Fibroblast of lung (primary cell): Measurements from ENCODE around the gene HMG20A. TPM values are rescaled to one million over a fixed set of nuclear protein-coding genes. Genes with fewer than 3 reads are reported as not detected.

ENCODE experiments used
- DNase-seq, 2 donors: peaks; one replicate each; pipeline versions ENCODE4 v3.0.0 to v3.0.0-alpha.2; 2010; ENCODE audit warnings: low read depth in 2 of 2
- H2AFZ ChIP-seq: 2 replicates; pipeline ENCODE4 v1.5.1; 2012; ENCODE audit warnings: low read length, control low read depth, inconsistent platforms
- H3K27ac ChIP-seq: 2 replicates; pipeline ENCODE4 v1.5.1; 2011; ENCODE audit warnings: low read length, control low read depth; ENCODE audit not compliant: insufficient read depth
- H3K27me3 ChIP-seq: 2 replicates; pipeline ENCODE4 v1.5.1; 2011; ENCODE audit warnings: mild to moderate bottlenecking, low read length; ENCODE audit not compliant: control insufficient read depth, insufficient read depth
- H3K36me3 ChIP-seq: 2 replicates; pipeline ENCODE4 v1.5.1; 2011; ENCODE audit warnings: low read length; ENCODE audit not compliant: control insufficient read depth, insufficient read depth
- H3K4me1 ChIP-seq: 2 replicates; pipeline ENCODE4 v1.5.1; 2011; ENCODE audit warnings: low read length; ENCODE audit not compliant: control insufficient read depth, insufficient read depth; ENCODE audit errors: extremely low read depth
- H3K4me2 ChIP-seq: 2 replicates; pipeline ENCODE4 v1.5.1; 2011; ENCODE audit warnings: low read length, control low read depth; ENCODE audit not compliant: insufficient read depth; ENCODE audit errors: extremely low read depth
- H3K4me3 ChIP-seq, 4 experiments: fragments of 200-600 bp in 1 of 4; sonication (generic) in 1 of 4; replicated peaks in 1 of 4; 2 replicates each; pipeline ENCODE4 v1.5.1; 2011 to 2016; ENCODE audit warnings: low read length in 4 of 4, low read depth in 3 of 4, mild to moderate bottlenecking in 3 of 4, control low read depth in 2 of 4, inconsistent platforms in 1 of 4, mixed read lengths in 1 of 4; ENCODE audit not compliant: insufficient read depth in 1 of 4; ENCODE audit errors: control extremely low read depth in 1 of 4
- H3K79me2 ChIP-seq: 2 replicates; pipeline ENCODE4 v1.5.1; 2012; ENCODE audit warnings: mild to moderate bottlenecking, low read length, inconsistent platforms; ENCODE audit not compliant: control insufficient read depth, insufficient read depth
- H3K9ac ChIP-seq: 2 replicates; pipeline ENCODE4 v1.5.1; 2011; ENCODE audit warnings: mild to moderate bottlenecking, low read length, control low read depth; ENCODE audit not compliant: insufficient read depth
- H3K9me3 ChIP-seq: 2 replicates; pipeline ENCODE4 v1.5.1; 2012; ENCODE audit warnings: low read depth, low read length; ENCODE audit not compliant: control insufficient read depth, insufficient read depth
- H4K20me1 ChIP-seq: 2 replicates; pipeline ENCODE4 v1.5.1; 2011; ENCODE audit warnings: low read length; ENCODE audit not compliant: control insufficient read depth, insufficient read depth; ENCODE audit errors: extremely low read depth
- CTCF ChIP-seq, 2 donors: IDR thresholded peaks in 1 of 2; conservative IDR thresholded peaks in 1 of 2; 1 replicate in 1 of 2; 2 replicates in 1 of 2; pipeline ENCODE4 v1.5.1; 2011 to 2012; ENCODE audit warnings: low read length in 2 of 2, control low read depth in 1 of 2, inconsistent platforms in 1 of 2, low read depth in 1 of 2, mild to moderate bottlenecking in 1 of 2
- EZH2 ChIP-seq: IDR thresholded peaks from 2 replicates; pipeline ENCODE4 v1.5.1; 2012; ENCODE audit warnings: low read length, control low read depth, mild to moderate bottlenecking; ENCODE audit errors: missing control alignments
- polyA minus RNA-seq: library from RNA; depleted of rRNA, polyadenylated mRNA; stranded (reverse); fragments of >200 nt; gene quantifications from 2 replicates; pipeline ENCODE4 v1.2.3, GENCODE V29; 2011; ENCODE audit warnings: low replicate concordance
- polyA plus RNA-seq, 2 donors: library from polyadenylated mRNA; depleted of rRNA in 1 of 2; stranded (reverse) in 1 of 2; unstranded in 1 of 2; fragments of >200 nt; gene quantifications; 2 replicates each; pipeline ENCODE4 v1.2.1, GENCODE V29; 2011 to 2012; ENCODE audit warnings: missing spikeins in 1 of 2
- total RNA-seq: library from RNA; depleted of rRNA; stranded (reverse); fragments of >200 nt; gene quantifications from 2 replicates; pipeline ENCODE4 v1.2.1, GENCODE V29; 2014

The HMG20A gene
- total RNA-seq (23.6 and 26.3 TPM in 2 replicates), polyA plus RNA-seq (33.3 and 38.0 TPM in 2 replicates), polyA minus RNA-seq (24.0 and 33.3 TPM in 2 replicates)
- 16.1 and 17.6 TPM in 2 replicates for polyA plus RNA-seq (2012)

DNA sequence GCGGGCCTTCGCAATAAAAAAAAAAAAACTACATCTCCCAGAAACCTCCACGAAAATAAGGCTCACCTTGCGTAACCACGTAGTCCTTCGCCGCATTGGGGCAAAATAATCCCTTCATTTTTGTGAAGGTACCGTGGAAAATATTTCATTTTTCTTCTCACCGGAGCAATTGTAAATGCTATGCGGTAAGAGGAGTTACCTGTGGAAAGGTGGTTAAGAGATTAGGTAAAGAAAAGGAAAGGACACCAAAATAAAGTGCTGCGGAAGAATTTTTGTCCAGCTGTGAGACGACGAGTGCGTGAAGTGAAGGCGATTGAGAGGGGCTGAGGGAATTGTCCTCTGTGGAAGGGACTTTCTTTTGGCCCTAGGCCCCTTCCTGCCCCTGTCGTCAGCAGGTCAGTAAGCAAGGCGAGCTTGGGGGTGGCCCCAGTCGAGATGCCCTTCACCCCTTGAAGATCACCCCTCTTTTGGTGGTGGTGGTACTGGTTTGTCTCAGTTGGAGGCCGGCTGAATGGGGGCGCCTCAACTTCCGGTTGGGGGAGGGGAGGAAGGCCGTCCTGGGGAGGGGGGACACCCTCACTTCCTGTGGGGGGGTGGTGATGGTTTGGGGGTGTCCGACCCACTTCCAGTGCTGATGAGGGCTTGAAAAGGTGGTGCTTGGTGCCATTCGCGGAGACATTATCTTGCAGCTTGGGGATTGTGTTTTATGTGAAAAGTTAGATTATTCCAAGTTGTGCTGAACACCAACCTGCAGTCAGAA, at the start of gene HMG20A:
Gene HMG20A, plus strand, starts transcription at position 279 of the 760 bp plus-strand sequence. CDS start 37,520 bp downstream, outside the sequence.
- Histone ChIP-seq H3K27me3 (no peaks in the 10 kb centered on the region), H3K4me1 (peaks cover 16% of the 10 kb centered on the region), H3K4me2 (peak within 1 kb of the TSS; percentile 100), H3K4me3 (peak within 1 kb of the TSS; percentile 64 to 98 (median 89)), H3K27ac (peak within 1 kb of the TSS; percentile 95), H3K36me3 (no peaks in the 10 kb centered on the region), H2AFZ (peak within 1 kb of the TSS; percentile 81), H3K79me2 (peaks cover 65% of the 10 kb centered on the region), H3K9ac (peak within 1 kb of the TSS; percentile 93), H3K9me3 (no peaks in the 10 kb centered on the region), H4K20me1 (peaks cover 6% of the 10 kb centered on the region)
- TF ChIP-seq EZH2 (no peak), CTCF (conservative IDR thresholded peaks at IDR 0.05 in 1 of 2, IDR thresholded peaks at IDR 0.05 in 1 of 2; ENCODE audit: low read depth in 1 of 2, low read length in 2 of 2) (no peak)
- DNase-seq = peak; percentile 88 to 95

- no peak overlapping the region for H2AFZ ChIP-seq
- no peak for DNase-seq
- peaks cover 68% of the 10 kb centered on the region for H3K79me2 ChIP-seq
- no peak overlapping the region for H3K4me3 ChIP-seq
- H3K36me3 ChIP-seq = no peaks in the 10 kb centered on the region
- no peaks in the 10 kb centered on the region for H4K20me1 ChIP-seq
- no peak for TF ChIP-seq EZH2
- TF ChIP-seq CTCF (conservative IDR thresholded peaks at IDR 0.05 in 1 of 2, IDR thresholded peaks at IDR 0.05 in 1 of 2; ENCODE audit: low read depth in 1 of 2, low read length in 2 of 2) = no peak
- no peaks in the 10 kb centered on the region for H3K9me3 ChIP-seq
- no peaks in the 10 kb centered on the region for H3K27me3 ChIP-seq
- H3K9ac ChIP-seq = no peak overlapping the region
- no peak overlapping the region for H3K4me2 ChIP-seq
- H3K4me1 ChIP-seq = no peaks in the 10 kb centered on the region
- H3K27ac ChIP-seq = no peak overlapping the region
Measured at GRCh38 chr15:77371850-77372563, 48.7 kb upstream of the HMG20A start.

DNA sequence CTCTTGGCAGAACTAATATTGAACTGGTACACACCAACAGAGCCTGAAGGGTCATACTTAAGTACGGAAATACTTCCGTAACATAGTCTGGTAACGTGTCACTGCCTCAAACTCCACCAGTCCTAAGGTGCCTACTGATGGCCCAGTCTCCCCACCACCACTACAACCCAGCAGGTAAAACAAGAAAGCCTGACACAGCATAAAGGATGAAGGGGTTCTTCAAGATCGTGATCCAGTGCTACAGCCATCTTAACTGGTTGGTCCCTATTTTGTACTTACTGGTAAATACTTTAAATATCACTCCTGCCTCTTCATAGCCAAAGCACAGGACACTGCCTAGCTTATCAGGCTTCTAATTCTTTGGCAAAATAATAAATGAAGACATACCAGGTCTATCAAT, 47.2 kb upstream of the HMG20A start:
- Histone ChIP-seq H3K36me3 (no peaks in the 10 kb centered on the region), H3K9ac (no peak overlapping the region), H3K4me2 (no peak overlapping the region), H2AFZ (no peak overlapping the region), H3K79me2 (peaks cover 69% of the 10 kb centered on the region), H3K4me1 (no peaks in the 10 kb centered on the region), H3K4me3 (no peak overlapping the region), H3K9me3 (no peaks in the 10 kb centered on the region), H4K20me1 (peaks cover 2% of the 10 kb centered on the region), H3K27me3 (no peaks in the 10 kb centered on the region), H3K27ac (no peak overlapping the region)
- TF ChIP-seq EZH2 (no peak), CTCF (conservative IDR thresholded peaks at IDR 0.05 in 1 of 2, IDR thresholded peaks at IDR 0.05 in 1 of 2; ENCODE audit: low read depth in 1 of 2, low read length in 2 of 2) (no peak)
- DNase-seq = no peak
